NK-92 (cell line): ENCODE results near the gene AADACL4.

Source experiments
- DNase-seq: peaks from one replicate; lab custom pipeline; 2025; ENCODE audit not compliant: unreplicated experiment; lab: John Stamatoyannopoulos, UW

Gene AADACL4

DNA sequence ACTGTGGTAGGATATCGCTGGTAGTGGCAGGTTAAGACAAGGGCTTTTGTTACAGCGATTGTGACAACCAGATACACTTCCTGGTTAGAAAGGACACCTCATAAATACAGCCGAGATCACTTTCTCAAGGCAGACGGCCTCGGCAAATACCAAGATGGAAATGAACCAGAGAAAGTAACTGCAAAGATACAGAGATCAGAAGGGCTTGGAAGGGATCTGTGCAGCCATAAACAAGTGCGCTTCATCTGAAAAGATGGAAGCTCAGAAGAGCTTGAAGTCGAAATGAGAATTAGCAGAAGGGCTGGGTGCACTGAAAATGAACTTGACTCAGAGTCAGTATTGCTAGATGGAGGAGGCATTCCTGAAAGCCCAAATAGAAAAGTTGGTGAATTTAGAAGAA, 32.9 kb upstream of the AADACL4 start:
- DNase-seq, result no peak

- no peak for DNase-seq
Observed at GRCh38 chr1:12613180-12613579, 30.7 kb upstream of the AADACL4 start.

- DNase-seq, result no peak
Observed at GRCh38 chr1:12614402-12615158, 29.3 kb upstream of the AADACL4 start.

- DNase-seq, result no peak
Observed at GRCh38 chr1:12615159-12615864, 28.6 kb upstream of the AADACL4 start.

GRCh38 chr1:12615865-12616708, 27.8 kb upstream of the AADACL4 start:
- no peak for DNase-seq

GRCh38 chr1:12616709-12617373, 27.0 kb upstream of the AADACL4 start:
- DNase-seq, result no peak

GRCh38 chr1:12617511-12617900, 26.4 kb upstream of the AADACL4 start:
- DNase-seq, result no peak

DNA sequence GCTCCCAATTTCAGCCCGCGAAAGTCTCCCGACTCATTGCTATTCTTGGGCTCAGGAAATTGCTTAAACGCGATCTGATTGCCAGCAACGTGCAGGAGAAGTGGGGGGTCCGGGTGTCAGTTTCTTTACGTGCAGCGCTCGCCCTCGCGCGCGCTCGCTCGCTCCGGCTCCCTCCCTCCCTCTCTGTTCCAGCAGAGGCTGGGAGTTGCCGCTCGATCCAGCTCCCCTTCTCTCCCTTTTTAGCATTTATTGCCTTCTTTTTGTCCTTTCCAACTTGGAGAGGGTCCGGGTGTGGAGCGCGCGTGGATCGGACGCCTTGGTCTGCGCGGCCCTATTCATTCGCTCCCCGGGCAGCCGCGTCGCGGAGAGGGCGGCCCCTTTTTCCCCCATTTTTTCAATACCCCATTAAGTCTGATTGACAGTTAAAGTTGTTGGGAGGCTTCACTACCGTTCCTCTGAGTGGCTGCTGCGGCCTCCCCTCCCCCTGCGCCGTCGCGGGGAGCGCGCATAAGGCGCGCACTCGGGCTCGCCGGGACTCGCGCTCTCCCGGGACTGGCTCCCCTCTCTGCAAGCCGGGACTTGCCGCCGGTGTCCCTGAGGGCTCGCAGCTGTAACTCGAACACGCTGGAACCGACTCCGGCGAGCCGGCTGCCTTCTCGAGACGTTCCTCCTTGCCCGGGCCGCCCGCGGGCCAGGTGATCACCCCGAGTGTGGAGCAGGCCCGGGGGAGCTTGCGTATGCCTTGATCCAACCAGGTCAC, 25.8 kb upstream of the AADACL4 start, which contains the start of gene DHRS3:
Gene DHRS3 (minus strand): TSS at position 310 of the 760 bp plus-strand sequence. CDS start 862 bp downstream, outside the sequence.
- no peak for DNase-seq

GRCh38 chr1:12618661-12618964, 25.3 kb upstream of the AADACL4 start:
- no peak for DNase-seq

- DNase-seq, result no peak
Observed at GRCh38 chr1:12618965-12619791, 24.7 kb upstream of the AADACL4 start.

- no peak for DNase-seq
Observed at GRCh38 chr1:12619792-12620487, 23.9 kb upstream of the AADACL4 start.

DNA sequence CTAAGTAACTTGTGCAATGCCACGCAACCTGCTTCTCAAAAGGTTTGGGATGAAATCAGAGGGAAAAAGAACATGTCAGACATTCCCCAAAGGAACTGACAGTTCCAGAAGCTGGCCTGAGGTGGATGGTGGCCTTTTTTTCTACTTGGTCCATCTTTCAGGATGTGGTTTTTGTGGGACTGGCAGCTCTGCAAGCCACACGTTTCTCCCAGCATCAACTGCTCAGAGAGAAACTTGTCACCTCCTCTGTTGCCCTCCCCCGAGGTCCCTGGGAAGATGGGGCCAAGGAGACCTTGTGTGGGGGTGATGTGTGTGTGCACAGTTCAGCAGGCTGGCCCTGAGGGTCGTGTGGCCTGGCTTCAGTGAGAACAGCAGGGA, 23.4 kb upstream of the AADACL4 start:
- DNase-seq, result no peak

DNA sequence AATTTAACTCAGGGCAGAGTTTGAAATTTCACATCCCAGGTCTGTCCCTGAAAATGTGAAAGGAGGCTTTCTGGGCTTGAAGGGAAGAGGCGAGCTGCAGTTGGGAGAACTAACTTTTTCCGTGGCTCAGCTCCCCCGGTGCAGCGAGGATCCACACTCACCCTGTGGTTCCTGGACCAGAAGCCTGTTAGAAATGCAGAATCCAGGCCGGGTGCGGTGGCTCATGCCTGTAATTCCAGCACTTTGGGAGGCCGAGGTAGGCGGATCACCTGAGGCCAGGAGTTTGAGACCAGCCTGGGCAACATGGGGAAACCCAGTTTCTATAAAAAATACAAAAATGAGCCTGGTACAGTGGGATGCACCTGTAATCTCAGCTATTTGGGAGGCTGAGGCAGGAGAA, 23.0 kb upstream of the AADACL4 start:
- no peak for DNase-seq

GRCh38 chr1:12621346-12622335, 22.2 kb upstream of the AADACL4 start:
- DNase-seq, result no peak

- DNase-seq, result no peak
Observed at GRCh38 chr1:12622506-12622905, 21.4 kb upstream of the AADACL4 start.

- no peak for DNase-seq
Observed at GRCh38 chr1:12625276-12625675, 18.6 kb upstream of the AADACL4 start.

- DNase-seq, result no peak
Observed at GRCh38 chr1:12626888-12627287, 17.0 kb upstream of the AADACL4 start.

DNA sequence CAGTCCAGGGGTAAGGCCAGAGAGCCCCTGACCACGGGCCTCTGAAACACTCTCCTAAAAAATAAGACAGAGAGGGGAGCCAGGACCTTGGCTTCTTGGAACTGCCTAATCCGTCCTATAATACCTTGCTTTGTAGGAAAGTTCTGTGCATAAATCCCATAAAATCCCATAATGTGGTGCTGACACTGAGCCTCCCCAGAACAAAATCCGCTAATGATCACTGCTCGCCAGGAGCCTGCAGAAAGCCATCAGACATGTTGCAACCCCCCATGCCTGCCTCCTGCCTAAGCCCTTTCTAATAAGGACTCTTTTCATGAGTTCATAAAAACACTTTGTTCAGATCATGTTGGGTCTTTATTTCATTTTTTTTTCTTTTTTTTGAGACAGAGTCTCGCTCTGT, 16.6 kb upstream of the AADACL4 start:
- DNase-seq, result no peak
